ENCODE data around the gene HAAO.

The HAAO gene

DNA sequence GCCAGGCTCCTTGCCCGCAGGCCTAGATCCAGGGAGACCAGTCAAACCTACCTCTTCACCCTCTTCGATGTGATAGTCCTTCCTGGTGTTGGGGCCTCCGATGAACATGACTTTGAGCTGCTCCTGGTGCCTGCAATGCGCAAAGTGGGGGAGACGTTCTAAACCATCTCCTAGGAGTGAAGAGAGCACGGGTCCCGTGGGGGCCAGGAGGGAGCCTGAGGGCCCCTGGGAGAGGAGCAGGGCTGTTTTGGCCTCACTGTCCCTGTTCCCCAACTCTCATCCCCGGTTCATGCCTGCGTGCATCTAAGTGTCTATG is 3.9 kb downstream of the HAAO start:
- in situ Hi-C loops (cut with HindIII; ENCODE audit: low sequenced_read_pairs): no loop called here
- TF ChIP-seq, protein P1, sequence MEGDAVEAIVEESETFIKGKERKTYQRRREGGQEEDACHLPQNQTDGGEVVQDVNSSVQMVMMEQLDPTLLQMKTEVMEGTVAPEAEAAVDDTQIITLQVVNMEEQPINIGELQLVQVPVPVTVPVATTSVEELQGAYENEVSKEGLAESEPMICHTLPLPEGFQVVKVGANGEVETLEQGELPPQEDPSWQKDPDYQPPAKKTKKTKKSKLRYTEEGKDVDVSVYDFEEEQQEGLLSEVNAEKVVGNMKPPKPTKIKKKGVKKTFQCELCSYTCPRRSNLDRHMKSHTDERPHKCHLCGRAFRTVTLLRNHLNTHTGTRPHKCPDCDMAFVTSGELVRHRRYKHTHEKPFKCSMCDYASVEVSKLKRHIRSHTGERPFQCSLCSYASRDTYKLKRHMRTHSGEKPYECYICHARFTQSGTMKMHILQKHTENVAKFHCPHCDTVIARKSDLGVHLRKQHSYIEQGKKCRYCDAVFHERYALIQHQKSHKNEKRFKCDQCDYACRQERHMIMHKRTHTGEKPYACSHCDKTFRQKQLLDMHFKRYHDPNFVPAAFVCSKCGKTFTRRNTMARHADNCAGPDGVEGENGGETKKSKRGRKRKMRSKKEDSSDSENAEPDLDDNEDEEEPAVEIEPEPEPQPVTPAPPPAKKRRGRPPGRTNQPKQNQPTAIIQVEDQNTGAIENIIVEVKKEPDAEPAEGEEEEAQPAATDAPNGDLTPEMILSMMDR (IDR thresholded peaks at IDR 0.05; ENCODE audit: low read depth, low read length, missing control alignments): no peak
- DNase-seq (ENCODE audit: low read depth): no peak
- no peak overlapping the region for H3K4me3 ChIP-seq (ENCODE audit: low read depth, low read length)

GRCh38 chr2:42787788-42788477 is 4.5 kb downstream of the HAAO start:
- in situ Hi-C loops (cut with HindIII; ENCODE audit: low sequenced_read_pairs): no loop called here
- TF ChIP-seq, protein P1 (IDR thresholded peaks at IDR 0.05; ENCODE audit: low read depth, low read length, missing control alignments): no peak
- no peak overlapping the region for H3K4me3 ChIP-seq (ENCODE audit: low read depth, low read length)
- no peak for DNase-seq (ENCODE audit: low read depth)

DNA sequence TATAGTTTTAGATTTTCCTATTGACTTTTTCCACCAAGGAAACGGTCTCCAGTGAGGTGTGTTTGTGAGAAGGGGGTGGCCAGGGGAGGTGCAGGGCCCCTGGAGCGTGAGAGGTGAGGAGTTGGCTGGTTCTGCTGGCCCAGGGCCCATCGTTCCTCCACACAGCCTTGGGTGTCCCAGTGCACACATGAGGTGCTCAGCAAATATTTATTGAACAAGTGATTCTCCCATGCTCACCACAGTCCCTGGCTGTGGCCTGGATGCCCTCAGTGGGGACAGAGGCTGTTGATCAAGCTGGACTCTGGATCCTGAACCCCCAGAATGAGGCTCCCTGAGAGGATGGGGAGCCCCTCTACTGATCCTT is 5.0 kb downstream of the HAAO start:
- DNase-seq (ENCODE audit: low read depth): no peak
- TF ChIP-seq, protein P1 (IDR thresholded peaks at IDR 0.05; ENCODE audit: low read depth, low read length, missing control alignments): no peak
- H3K4me3 ChIP-seq (ENCODE audit: low read depth, low read length): no peak overlapping the region
- in situ Hi-C loops (cut with HindIII; ENCODE audit: low sequenced_read_pairs): no loop called here

DNA sequence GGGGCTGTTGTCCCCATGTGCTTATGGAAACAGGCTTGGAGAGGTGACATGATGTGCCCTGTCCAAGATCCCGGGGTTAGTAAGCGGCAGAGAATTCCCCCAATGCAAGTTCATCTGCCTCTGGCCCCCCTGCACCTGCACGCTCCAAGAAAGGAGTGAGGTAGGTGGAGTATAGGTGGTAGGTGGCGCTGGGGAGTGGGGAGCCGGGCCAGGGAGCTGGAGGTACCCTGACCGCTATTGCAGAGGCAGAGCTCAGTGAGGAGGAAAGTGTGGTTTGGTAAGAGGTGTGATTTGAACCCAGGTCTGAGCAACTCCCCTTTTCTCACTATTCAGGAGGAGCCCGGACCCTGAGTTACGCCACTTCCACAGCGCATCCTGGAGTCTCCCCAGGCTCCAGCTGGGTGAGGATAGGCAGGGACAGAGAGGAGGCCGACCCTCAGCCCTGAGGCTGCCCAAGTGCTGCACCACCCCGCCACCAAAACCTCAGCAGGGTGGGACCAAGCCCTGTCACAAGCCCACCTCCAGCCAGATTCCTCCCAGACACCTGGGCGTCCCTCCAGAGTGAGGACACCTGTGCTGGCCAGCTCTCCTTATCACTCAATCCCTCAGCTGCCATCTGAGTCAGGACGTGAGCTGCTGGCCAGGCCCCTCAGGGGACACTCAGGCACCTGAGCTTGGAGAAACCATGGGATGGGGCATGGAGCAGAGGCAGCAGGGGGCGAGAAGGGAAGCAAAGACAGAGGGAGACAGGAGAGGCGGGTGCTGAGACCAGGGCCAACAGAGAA is 5.6 kb downstream of the HAAO start:
- H3K4me3 ChIP-seq (ENCODE audit: low read depth, low read length): no peak overlapping the region
- in situ Hi-C loops (cut with HindIII; ENCODE audit: low sequenced_read_pairs): no loop called here
- TF ChIP-seq, protein P1 (IDR thresholded peaks at IDR 0.05; ENCODE audit: low read depth, low read length, missing control alignments): no peak
- DNase-seq (ENCODE audit: low read depth): no peak

DNA sequence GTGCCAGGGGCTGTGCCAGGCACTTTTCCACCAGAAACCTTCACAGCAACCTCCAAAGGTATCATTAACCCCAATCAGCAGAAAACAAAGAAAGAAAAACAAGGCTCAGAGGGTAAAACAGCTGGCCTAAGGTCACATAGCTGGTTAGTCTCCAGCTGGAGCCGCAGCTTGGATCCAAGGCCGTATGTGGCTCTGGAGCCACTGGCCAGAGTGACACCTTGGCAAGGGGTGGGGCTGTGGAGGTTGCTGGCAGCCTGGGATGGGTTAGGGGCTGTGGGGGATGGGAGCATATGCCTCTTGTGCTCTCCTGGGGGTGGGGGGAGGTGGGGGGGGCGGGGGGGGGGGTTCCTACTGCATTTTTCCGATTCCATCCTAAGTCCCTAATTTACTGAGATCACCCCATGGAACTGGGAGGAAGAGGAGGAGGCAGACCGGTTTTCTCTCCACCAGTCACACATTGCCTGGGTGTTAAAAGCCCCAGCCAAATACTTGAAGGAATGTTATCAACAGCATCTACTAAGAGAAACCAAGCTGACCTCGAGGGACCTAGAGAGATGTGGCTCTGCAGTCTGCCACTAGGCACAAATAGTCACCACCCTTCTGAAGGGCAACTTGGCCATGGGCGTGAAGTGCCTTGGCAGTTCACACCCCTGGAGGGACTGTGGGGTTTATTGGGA is 8.0 kb downstream of the HAAO start:
- in situ Hi-C loops (cut with HindIII; ENCODE audit: low sequenced_read_pairs): no loop called here
- TF ChIP-seq, protein P1 (IDR thresholded peaks at IDR 0.05; ENCODE audit: low read depth, low read length, missing control alignments): no peak
- DNase-seq (ENCODE audit: low read depth): no peak
- no peak overlapping the region for H3K4me3 ChIP-seq (ENCODE audit: low read depth, low read length)

GRCh38 chr2:42783511-42783910 is 8.9 kb downstream of the HAAO start:
- TF ChIP-seq, protein P1 (IDR thresholded peaks at IDR 0.05; ENCODE audit: low read depth, low read length, missing control alignments): no peak
- no peak overlapping the region for H3K4me3 ChIP-seq (ENCODE audit: low read depth, low read length)
- DNase-seq (ENCODE audit: low read depth): no peak
- in situ Hi-C loops (cut with HindIII; ENCODE audit: low sequenced_read_pairs): no loop called here
